ENCODE results near the gene FOXJ1.

DNA sequence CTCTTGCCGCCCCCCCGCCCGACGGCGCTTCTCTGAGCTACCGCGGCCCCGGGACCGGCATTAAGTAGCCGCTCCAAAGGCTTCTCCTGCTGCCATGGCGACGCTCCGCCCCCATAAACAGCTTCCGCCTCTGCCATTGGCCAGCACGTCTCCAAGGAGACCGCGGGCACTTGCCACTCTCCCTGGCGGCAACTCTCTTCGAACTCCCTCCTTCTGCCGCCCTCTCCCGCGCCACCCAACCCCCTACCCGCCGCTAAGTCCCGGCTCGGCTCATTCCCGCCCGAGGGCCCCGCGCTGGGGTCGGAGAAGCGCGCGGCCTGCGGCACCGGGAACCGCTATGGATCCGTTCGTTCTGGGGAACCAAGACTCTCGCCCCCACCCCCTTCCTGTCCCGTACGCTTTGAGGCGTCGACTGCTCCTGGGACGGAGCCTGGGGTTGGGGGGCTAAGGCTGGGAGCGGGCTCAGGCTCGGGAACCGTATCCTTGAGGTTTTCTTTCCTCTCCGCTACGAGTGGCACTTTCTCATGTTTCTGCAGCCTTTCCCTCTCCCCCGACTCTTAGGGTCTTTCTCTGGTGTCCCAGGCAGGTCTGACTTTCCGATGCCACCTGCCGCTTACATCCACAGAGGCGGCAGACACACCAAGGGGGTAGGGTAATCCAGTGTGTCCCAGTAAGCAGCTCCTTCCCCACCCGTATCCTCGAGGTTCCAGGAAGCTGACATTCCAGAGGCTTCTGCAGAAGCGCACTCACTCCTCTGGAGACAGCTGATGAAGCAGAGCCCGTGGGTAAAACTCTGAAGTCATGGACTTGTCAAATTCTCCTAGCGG is at the start of gene FOXJ1:
- TF ChIP-seq POLR2A (IDR thresholded peaks at IDR 0.05), result no peak
- TF ChIP-seq, protein P1, sequence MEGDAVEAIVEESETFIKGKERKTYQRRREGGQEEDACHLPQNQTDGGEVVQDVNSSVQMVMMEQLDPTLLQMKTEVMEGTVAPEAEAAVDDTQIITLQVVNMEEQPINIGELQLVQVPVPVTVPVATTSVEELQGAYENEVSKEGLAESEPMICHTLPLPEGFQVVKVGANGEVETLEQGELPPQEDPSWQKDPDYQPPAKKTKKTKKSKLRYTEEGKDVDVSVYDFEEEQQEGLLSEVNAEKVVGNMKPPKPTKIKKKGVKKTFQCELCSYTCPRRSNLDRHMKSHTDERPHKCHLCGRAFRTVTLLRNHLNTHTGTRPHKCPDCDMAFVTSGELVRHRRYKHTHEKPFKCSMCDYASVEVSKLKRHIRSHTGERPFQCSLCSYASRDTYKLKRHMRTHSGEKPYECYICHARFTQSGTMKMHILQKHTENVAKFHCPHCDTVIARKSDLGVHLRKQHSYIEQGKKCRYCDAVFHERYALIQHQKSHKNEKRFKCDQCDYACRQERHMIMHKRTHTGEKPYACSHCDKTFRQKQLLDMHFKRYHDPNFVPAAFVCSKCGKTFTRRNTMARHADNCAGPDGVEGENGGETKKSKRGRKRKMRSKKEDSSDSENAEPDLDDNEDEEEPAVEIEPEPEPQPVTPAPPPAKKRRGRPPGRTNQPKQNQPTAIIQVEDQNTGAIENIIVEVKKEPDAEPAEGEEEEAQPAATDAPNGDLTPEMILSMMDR (IDR thresholded peaks at IDR 0.05), result no peak

Data from testis (tissue), 2 donors.